Measurements from ENCODE around the gene BTBD2. TPM values are rescaled to one million over a fixed set of nuclear protein-coding genes. Genes with fewer than 3 reads are reported as not detected.

Gene BTBD2
- total RNA-seq, 1 experiment from 2014 or later = 34.5 TPM

DNA sequence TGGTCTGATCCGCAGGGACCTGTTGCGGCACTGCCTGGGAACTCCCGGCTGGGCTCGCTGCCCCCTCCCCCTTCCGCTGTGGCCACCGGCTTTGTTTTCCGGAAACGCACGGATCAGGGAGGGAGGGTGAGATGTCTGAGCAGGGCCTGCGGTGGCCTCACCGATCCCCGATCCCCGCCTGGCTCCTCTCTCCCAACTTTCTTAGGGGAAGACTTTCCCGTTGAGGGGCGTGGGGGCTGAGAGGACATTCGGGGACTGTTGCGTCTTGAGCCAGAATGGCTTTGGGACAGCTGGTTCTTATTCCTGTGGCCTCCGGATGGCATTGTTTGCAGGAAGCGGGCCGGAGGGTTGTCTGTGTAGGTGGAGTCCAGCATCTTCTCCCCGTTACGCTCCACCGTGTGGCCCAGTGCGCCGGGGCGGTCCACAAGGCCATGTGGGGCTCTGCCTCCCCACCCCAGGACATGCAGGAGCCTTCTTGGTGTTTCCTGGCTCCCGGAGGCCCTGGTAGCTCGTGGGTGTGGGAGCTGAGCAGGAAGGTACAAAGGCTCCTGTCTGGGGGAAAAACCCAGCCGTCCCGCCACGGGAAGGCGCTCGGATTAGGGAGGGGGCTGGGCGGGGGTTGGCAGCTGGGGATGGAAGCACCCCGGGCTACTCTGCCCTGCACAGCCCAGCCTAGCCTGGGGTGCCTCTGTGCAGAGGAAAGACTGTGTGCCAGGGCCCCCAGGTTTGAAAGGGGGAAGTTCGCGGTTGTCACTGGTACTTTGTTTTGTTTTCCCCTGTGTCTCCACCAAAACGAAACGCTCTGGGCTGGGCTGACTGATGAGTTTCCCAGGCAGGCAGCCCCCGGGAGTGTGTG, 73.2 kb downstream of the BTBD2 start:
- DNase-seq (ENCODE audit: low read depth, low spot score) = peak; percentile 44
- in situ Hi-C loops (cut with HindIII; ENCODE audit: low pct_unique_long_range_greater_than_20kb, low sequenced_read_pairs) = no loop called here

GRCh38 chr19:1941146-1942077, 74.1 kb downstream of the BTBD2 start, which contains the start of gene CSNK1G2:
CSNK1G2 (plus strand) TSS chr19:1941172; CDS start chr19:1969773, 28,601 bp downstream.
- no peak for DNase-seq (ENCODE audit: low read depth, low spot score)

DNA sequence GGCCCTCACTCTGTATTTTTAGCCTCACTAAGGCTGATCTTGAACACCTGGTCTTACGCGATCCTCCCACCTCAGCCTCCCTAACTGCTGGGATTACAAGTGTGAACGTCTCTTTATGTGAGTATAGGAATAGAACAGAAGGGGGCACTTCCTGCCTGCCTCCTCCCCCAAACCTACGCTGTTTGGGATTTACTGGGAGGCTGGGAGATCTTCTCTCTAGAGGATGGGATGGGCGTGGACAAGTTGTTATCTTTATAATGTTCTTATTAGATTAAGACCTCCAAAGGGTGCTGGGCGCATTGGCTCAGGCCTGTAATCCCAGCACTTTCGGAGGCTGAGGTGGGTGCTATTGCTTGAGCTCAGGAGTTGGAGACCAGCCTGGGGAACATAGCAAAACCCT, 77.4 kb downstream of the BTBD2 start:
- in situ Hi-C loops (cut with HindIII; ENCODE audit: low pct_unique_long_range_greater_than_20kb, low sequenced_read_pairs) = no loop called here
- DNase-seq (ENCODE audit: low read depth, low spot score) = no peak

More at GRCh38 chr19:1941146-1942077, 74.1 kb downstream of the BTBD2 start, which contains the start of gene CSNK1G2:
- in situ Hi-C loops (cut with HindIII; ENCODE audit: low pct_unique_long_range_greater_than_20kb, low sequenced_read_pairs) = no loop called here

- in situ Hi-C loops (cut with HindIII; ENCODE audit: low pct_unique_long_range_greater_than_20kb, low sequenced_read_pairs) = no loop called here
- no peak for DNase-seq (ENCODE audit: low read depth, low spot score)
Measured at GRCh38 chr19:1936916-1937610, 78.5 kb downstream of the BTBD2 start.

GRCh38 chr19:1936430-1936829, 79.1 kb downstream of the BTBD2 start:
- DNase-seq (ENCODE audit: low read depth, low spot score) = no peak
- in situ Hi-C loops (cut with HindIII; ENCODE audit: low pct_unique_long_range_greater_than_20kb, low sequenced_read_pairs) = no loop called here

DNA sequence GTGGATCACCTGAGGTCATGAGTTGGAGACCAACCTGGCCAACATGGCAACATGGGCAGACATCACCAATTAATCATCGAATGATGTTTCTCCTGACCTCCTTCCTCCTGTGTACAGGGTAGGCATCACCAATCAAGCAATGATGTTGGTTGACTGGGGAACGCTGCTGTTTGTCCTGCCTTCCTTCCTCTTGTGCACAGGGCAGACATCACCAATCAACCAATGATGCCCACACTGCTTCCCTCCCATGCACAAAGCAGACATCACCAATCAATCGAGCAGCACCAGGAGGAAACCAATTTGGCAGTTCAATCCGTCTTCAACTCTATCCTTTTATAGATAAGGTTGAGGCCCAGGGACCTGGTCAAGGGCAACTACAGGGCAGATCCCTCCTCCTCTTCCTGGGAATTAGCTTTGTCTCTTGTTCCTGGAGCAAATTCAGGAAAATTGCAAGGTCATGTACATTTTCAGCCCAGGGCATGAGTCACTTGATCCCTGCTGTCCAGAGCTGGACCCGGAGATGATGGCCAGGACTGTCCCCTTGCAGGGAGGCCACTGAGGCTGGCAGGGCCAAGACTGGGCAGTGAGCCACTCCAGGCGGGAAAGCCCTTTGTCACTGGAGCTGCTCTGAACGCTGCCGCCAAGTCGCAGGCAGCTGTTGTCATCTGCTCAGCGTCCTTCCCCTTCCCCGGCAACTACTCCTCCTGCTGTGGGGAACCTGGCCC, 79.9 kb downstream of the BTBD2 start:
- in situ Hi-C loops (cut with HindIII; ENCODE audit: low pct_unique_long_range_greater_than_20kb, low sequenced_read_pairs) = no loop called here

More for the DNA sequence above, 79.9 kb downstream of the BTBD2 start:
- peak; percentile 43 for DNase-seq (ENCODE audit: low read depth, low spot score)

Small RNAs within 50 kb of the gene (small RNA-seq; reads per million reads assigned to genes)
- 0 reads per million in 2 experiments for gene AC007136.1

Other genes with a start within 250 kb of the BTBD2 start
- gene ATP8B3, start 203.4 kb downstream of the BTBD2 start, total RNA-seq (2014; rRNA removed; shearing (Covaris generic)) = 1.4 and 2.0 TPM in 2 replicates
- 4.2 and 4.3 TPM in 2 replicates for gene REXO1, start 167.2 kb downstream of the BTBD2 start, total RNA-seq (2014; rRNA removed; shearing (Covaris generic))
- gene KLF16, start 152.1 kb downstream of the BTBD2 start, total RNA-seq (2014; rRNA removed; shearing (Covaris generic)) = 7.1 and 10.0 TPM in 2 replicates
- 48.0 and 49.7 TPM in 2 replicates for gene ABHD17A, start 130.2 kb downstream of the BTBD2 start, total RNA-seq (2014; rRNA removed; shearing (Covaris generic))
- 2.6 and 3.0 TPM in 2 replicates for gene ADAT3, start 110.3 kb downstream of the BTBD2 start, total RNA-seq (2014; rRNA removed; shearing (Covaris generic))
- 38.5 and 41.7 TPM in 2 replicates for gene SCAMP4, start 110.3 kb downstream of the BTBD2 start, total RNA-seq (2014; rRNA removed; shearing (Covaris generic))
- gene CSNK1G2, start 74.5 kb downstream of the BTBD2 start, total RNA-seq (2014; rRNA removed; shearing (Covaris generic)) = 45.1 and 49.3 TPM in 2 replicates
- gene MKNK2, start 35.5 kb upstream of the BTBD2 start, total RNA-seq (2014; rRNA removed; shearing (Covaris generic)) = 19.1 and 22.2 TPM in 2 replicates
- gene MOB3A, start 80.6 kb upstream of the BTBD2 start, total RNA-seq (2014; rRNA removed; shearing (Covaris generic)) = 5.0 and 5.1 TPM in 2 replicates
- gene IZUMO4, start 81.2 kb upstream of the BTBD2 start, total RNA-seq (2014; rRNA removed; shearing (Covaris generic)) = 0.40 TPM in 1 of 2 replicates, not detected in the other
- 114 and 131 TPM in 2 replicates for gene AP3D1, start 135.9 kb upstream of the BTBD2 start, total RNA-seq (2014; rRNA removed; shearing (Covaris generic))
- gene DOT1L, start 148.2 kb upstream of the BTBD2 start, total RNA-seq (2014; rRNA removed; shearing (Covaris generic)) = 2.1 and 3.8 TPM in 2 replicates
- 44.5 and 45.8 TPM in 2 replicates for gene PLEKHJ1, start 220.6 kb upstream of the BTBD2 start, total RNA-seq (2014; rRNA removed; shearing (Covaris generic))
- 14.6 and 15.6 TPM in 2 replicates for gene SF3A2, start 221.1 kb upstream of the BTBD2 start, total RNA-seq (2014; rRNA removed; shearing (Covaris generic))
- gene AMH, start 233.6 kb upstream of the BTBD2 start, total RNA-seq (2014; rRNA removed; shearing (Covaris generic)) = 1.5 and 1.6 TPM in 2 replicates
- 0.19 and 0.29 TPM in 2 replicates for gene JSRP1, start 240.7 kb upstream of the BTBD2 start, total RNA-seq (2014; rRNA removed; shearing (Covaris generic))